ENCODE results near the gene OR6B3. TPM values are rescaled to one million over a fixed set of nuclear protein-coding genes. Genes with fewer than 3 reads are reported as not detected.

OR6B3 gene
- total RNA-seq, 3 donors from 2014 or later = 1.0 TPM; not detected in 2

- no peaks in the 10 kb centered on the region for H3K9me3 ChIP-seq
- peaks cover 12% of the 10 kb centered on the region for H3K36me3 ChIP-seq
- H3K4me3 ChIP-seq = no peak overlapping the region
- intact Hi-C loops (cut with DNase I; ENCODE audit: low total_unique reads) = no loop called here
- DNase-seq (ENCODE audit: low spot score in 2 of 2) = no peak
- H3K27ac ChIP-seq = no peak overlapping the region
- H3K27me3 ChIP-seq = no peaks in the 10 kb centered on the region
- no peaks in the 10 kb centered on the region for H3K4me1 ChIP-seq
- TF ChIP-seq POLR2A (IDR thresholded peaks at IDR 0.05) = no peak
- no peak for TF ChIP-seq POLR2AphosphoS5 (IDR thresholded peaks at IDR 0.05)
- TF ChIP-seq CTCF (IDR thresholded peaks at IDR 0.05) = peak in 1 of 3 donors; percentile 14
These were observed 40.0 kb downstream of the OR6B3 start for GRCh38 chr2:240013343-240013742.

GRCh38 chr2:240002983-240003382 is 50.3 kb downstream of the OR6B3 start:
- Histone ChIP-seq H3K4me1 (no peaks in the 10 kb centered on the region), H3K27me3 (no peaks in the 10 kb centered on the region), H3K27ac (no peak overlapping the region), H3K36me3 (no peaks in the 10 kb centered on the region), H3K4me3 (no peak overlapping the region), H3K9me3 (no peaks in the 10 kb centered on the region)
- intact Hi-C loops (cut with DNase I; ENCODE audit: low total_unique reads) = no loop called here
- no peak for DNase-seq (ENCODE audit: low spot score in 2 of 2)
- TF ChIP-seq POLR2A (IDR thresholded peaks at IDR 0.05) = no peak
- TF ChIP-seq CTCF (IDR thresholded peaks at IDR 0.05) = no peak
- no peak for TF ChIP-seq POLR2AphosphoS5 (IDR thresholded peaks at IDR 0.05)

- H3K27ac ChIP-seq = no peak overlapping the region
- no peaks in the 10 kb centered on the region for H3K9me3 ChIP-seq
- no peaks in the 10 kb centered on the region for H3K4me1 ChIP-seq
- no peaks in the 10 kb centered on the region for H3K36me3 ChIP-seq
- no peaks in the 10 kb centered on the region for H3K27me3 ChIP-seq
- DNase-seq (ENCODE audit: low spot score in 2 of 2) = no peak
- TF ChIP-seq POLR2A (IDR thresholded peaks at IDR 0.05) = no peak
- no peak for TF ChIP-seq POLR2AphosphoS5 (IDR thresholded peaks at IDR 0.05)
- TF ChIP-seq CTCF (IDR thresholded peaks at IDR 0.05) = no peak
- intact Hi-C loops (cut with DNase I; ENCODE audit: low total_unique reads) = no loop called here
- no peak overlapping the region for H3K4me3 ChIP-seq
These were observed 52.6 kb downstream of the OR6B3 start for GRCh38 chr2:240000671-240001070.

- no peaks in the 10 kb centered on the region for H3K36me3 ChIP-seq
- no peak overlapping the region for H3K27ac ChIP-seq
These were observed 55.5 kb downstream of the OR6B3 start for GRCh38 chr2:239997686-239998409.

More at GRCh38 chr2:239997686-239998409, 55.5 kb downstream of the OR6B3 start:
- intact Hi-C loops (cut with DNase I; ENCODE audit: low total_unique reads) = no loop called here
- TF ChIP-seq CTCF (IDR thresholded peaks at IDR 0.05) (no peak), POLR2AphosphoS5 (IDR thresholded peaks at IDR 0.05) (no peak), POLR2A (IDR thresholded peaks at IDR 0.05) (no peak)
- Histone ChIP-seq H3K4me3 (no peak overlapping the region), H3K27me3 (no peaks in the 10 kb centered on the region), H3K4me1 (no peaks in the 10 kb centered on the region), H3K9me3 (no peaks in the 10 kb centered on the region)
- no peak for DNase-seq (ENCODE audit: low spot score in 2 of 2)

Other genes with a start within 250 kb of the OR6B3 start
- gene NDUFA10, start 28.2 kb downstream of the OR6B3 start, total RNA-seq = 100 to 1,000 TPM in 1 of 3 donors, 10 to 100 TPM in 2; 63.1 to 141 (median 89.1) TPM
- gene OR6B2, start 23.1 kb downstream of the OR6B3 start, total RNA-seq = not detected
- gene COPS9, start 82.8 kb upstream of the OR6B3 start, total RNA-seq = 100 to 1,000 TPM; 174 to 267 (median 250) TPM
- not detected for gene OTOS, start 87.1 kb upstream of the OR6B3 start, total RNA-seq

Data from breast epithelium (tissue), 4 donors.